Prostate gland (tissue), 2 donors: Measurements from ENCODE around the gene KCNG3. TPM values are rescaled to one million over a fixed set of nuclear protein-coding genes. Genes with fewer than 3 reads are reported as not detected.

ENCODE experiments used
- DNase-seq: peaks from one replicate; pipeline ENCODE4 v3.0.0-alpha.2; 2019; ENCODE audit warnings: low spot score
- H3K27ac ChIP-seq, 2 donors: fragments of 200-600 bp; sonication (generic); 2 replicates each; pipeline ENCODE4 v1.5.1; 2017 to 2019
- H3K27me3 ChIP-seq: fragments of 200-600 bp; sonication (generic); replicated peaks from 2 replicates; pipeline ENCODE4 v1.5.1; 2019; ENCODE audit not compliant: insufficient read depth
- H3K36me3 ChIP-seq, 2 donors: fragments of 200-600 bp; sonication (generic); 1 replicate in 1 of 2; 2 replicates in 1 of 2; pipeline versions ENCODE4 v1.5.1 to v1.8.1; 2017 to 2019
- H3K4me1 ChIP-seq: fragments of 200-600 bp; sonication (generic); replicated peaks from 2 replicates; pipeline ENCODE4 v1.5.1; 2019
- H3K4me3 ChIP-seq, 2 donors: fragments of 200-600 bp; sonication (generic); 2 replicates each; pipeline ENCODE4 v1.5.1; 2017 to 2019
- H3K9me3 ChIP-seq: fragments of 200-600 bp; sonication (generic); 2 replicates; pipeline ENCODE4 v1.5.1; 2017
- POLR2A ChIP-seq: fragments of 450-650 bp; IDR thresholded peaks from one replicate; pipeline ENCODE4 v1.6.1; 2016; ENCODE audit warnings: antibody characterized with exemption, mild to moderate bottlenecking
- POLR2AphosphoS5 ChIP-seq: sonication (generic); formaldehyde crosslinking; IDR thresholded peaks from one replicate; pipeline ENCODE4 v1.6.1; 2017; ENCODE audit warnings: antibody characterized with exemption
- WGBS: methylation state at CpG from one replicate; pipeline ENCODE4 v1.1.5; 2018; 5-methylcytosine and 5-hydroxymethylcytosine counted together
- intact Hi-C: fragments of 100-400 bp; cut with DNase I; formaldehyde crosslinking; loops from one replicate; pipeline ENCODE4 v1.14.2; 2022
- total RNA-seq, 2 donors: library from RNA; depleted of rRNA; stranded (reverse); fragments of >200 nt; gene quantifications; one replicate each; pipeline ENCODE4 v1.1.0, GENCODE V29; 2016
- TF ChIP-seq, protein P1 (sequence below), 4 experiments: fragments of 200-600 bp in 2 of 4; fragments of 450-650 bp in 2 of 4; sonication (generic) in 2 of 4; IDR thresholded peaks; 1 replicate in 3 of 4; 2 replicates in 1 of 4; pipeline ENCODE4 v1.5.1; 2016 to 2019; ENCODE audit warnings: antibody characterized with exemption in 4 of 4, mild to moderate bottlenecking in 2 of 4, moderate library complexity in 2 of 4

The KCNG3 gene, protein sequence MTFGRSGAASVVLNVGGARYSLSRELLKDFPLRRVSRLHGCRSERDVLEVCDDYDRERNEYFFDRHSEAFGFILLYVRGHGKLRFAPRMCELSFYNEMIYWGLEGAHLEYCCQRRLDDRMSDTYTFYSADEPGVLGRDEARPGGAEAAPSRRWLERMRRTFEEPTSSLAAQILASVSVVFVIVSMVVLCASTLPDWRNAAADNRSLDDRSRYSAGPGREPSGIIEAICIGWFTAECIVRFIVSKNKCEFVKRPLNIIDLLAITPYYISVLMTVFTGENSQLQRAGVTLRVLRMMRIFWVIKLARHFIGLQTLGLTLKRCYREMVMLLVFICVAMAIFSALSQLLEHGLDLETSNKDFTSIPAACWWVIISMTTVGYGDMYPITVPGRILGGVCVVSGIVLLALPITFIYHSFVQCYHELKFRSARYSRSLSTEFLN
- 1 to 10 TPM in 1 of 2 donors, under 1 TPM in 1; 0.27 to 4.1 TPM for total RNA-seq

DNA sequence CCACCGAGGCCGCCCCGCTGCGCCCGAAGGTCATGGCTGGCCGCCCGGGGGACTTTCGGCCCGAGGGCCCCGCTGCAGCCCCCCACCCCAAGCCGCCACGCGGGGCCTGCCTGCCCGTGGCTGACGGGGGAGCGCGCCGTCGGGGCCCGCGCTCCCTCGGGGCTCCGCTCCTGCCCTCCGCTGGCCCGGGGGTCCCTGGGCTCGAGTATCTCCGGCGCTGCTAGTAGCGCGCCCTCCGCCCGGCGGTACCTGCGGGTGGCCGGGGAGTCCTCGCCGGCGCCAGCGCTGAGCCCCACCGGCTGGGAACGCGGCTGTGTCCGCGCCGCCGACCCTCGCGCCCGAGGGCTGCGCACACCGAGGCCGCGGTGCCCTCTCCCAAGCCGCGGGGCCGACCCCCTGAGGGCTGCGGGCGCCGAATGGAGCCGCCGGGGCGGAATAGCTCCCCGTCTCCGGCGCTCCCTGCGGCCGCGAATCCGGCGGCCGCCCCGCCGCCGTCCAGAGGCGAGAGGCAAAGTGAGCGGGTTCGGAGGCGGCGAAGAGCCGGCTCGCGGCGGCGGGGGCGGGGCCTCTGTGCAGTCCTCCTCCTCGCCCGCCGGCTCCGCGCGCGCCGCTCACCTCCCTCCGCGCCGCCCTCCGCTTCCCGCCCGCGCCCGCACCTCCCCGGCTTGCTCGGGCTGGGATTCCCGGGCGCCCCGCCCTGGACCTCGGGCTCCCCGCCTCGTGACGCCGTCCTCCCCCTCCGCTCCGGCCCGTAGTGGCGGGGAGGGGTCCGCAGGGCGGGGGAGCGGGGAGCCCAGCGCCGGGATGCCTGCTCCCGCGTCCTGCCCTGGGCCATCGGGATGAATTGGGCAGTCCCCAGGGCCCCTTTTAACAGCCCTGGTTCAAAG lies at the start of gene KCNG3:
KCNG3 (minus strand) TSS at position 515 of the 887 bp plus-strand sequence; CDS start at position 34, 481 bp downstream.
- intact Hi-C loops: loop anchor here (2.0 to 10.0 kb wide), 2 partner anchors 169 to 301 kb away; partner anchors contain the start of gene HAAO
- under 1% methylated on average over 55 of the region's 123 CpGs for WGBS
- Histone ChIP-seq H3K27ac (peak within 1 kb of the TSS; percentile 58 to 73), H3K4me3 (peak within 1 kb of the TSS; percentile 53 to 54), H3K36me3 (no peaks in the 10 kb centered on the region), H3K9me3 (no peaks in the 10 kb centered on the region), H3K27me3 (no peaks in the 10 kb centered on the region), H3K4me1 (no peaks in the 10 kb centered on the region)
- DNase-seq: peak; percentile 61
- TF ChIP-seq POLR2AphosphoS5: no peak
- peak; percentile 24 for TF ChIP-seq POLR2A
- TF ChIP-seq, protein P1, sequence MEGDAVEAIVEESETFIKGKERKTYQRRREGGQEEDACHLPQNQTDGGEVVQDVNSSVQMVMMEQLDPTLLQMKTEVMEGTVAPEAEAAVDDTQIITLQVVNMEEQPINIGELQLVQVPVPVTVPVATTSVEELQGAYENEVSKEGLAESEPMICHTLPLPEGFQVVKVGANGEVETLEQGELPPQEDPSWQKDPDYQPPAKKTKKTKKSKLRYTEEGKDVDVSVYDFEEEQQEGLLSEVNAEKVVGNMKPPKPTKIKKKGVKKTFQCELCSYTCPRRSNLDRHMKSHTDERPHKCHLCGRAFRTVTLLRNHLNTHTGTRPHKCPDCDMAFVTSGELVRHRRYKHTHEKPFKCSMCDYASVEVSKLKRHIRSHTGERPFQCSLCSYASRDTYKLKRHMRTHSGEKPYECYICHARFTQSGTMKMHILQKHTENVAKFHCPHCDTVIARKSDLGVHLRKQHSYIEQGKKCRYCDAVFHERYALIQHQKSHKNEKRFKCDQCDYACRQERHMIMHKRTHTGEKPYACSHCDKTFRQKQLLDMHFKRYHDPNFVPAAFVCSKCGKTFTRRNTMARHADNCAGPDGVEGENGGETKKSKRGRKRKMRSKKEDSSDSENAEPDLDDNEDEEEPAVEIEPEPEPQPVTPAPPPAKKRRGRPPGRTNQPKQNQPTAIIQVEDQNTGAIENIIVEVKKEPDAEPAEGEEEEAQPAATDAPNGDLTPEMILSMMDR (IDR thresholded peaks at IDR 0.05): peak in 1 of 4 experiments; percentile 19

DNA sequence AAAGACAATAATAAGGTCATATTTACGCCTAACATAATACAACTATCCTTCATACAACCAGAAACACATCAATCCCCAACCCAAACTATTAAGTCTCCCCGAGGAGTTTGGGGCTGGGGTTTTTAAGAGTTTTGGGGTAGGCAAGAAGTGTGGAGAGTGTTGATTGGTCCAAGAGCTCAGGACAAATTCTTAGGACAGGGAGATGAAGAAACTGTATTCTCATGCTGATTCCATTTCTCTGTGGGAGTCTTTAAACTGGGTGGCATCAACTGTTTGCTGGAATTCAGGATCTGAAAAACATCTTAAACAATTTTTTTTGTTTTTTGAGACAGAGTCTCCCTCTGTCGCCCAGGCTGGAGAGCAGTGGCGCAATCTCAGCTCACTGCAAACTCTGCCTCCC lies 49.1 kb upstream of the KCNG3 start:
- Histone ChIP-seq H3K27ac (no peak overlapping the region), H3K27me3 (no peaks in the 10 kb centered on the region), H3K4me1 (no peaks in the 10 kb centered on the region), H3K4me3 (no peak overlapping the region), H3K36me3 (no peaks in the 10 kb centered on the region), H3K9me3 (no peaks in the 10 kb centered on the region)
- intact Hi-C loops: no loop called here
- TF ChIP-seq POLR2AphosphoS5 (no peak), POLR2A (no peak)
- TF ChIP-seq, protein P1 (IDR thresholded peaks at IDR 0.05): no peak
- 88% methylated on average over 4 of the region's 4 CpGs for WGBS
- DNase-seq: no peak

DNA sequence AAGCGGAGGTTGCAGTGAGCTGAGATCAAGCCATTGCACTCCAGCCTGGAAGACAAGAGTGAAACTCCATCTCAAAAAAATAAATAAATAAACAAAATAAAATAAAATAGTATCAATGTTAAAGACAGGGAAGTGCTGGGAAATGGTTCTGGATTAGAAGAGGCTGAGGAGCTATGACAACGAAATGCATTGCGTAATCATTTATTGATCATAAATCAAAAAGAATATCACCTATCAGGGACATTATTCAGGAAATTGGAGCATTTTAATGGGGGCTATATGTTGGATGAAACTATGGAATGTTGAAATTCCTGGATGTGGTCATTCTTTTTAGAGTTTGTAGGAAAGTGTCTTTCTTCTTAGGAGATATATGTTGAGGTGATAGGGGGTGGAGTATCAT lies 43.7 kb upstream of the KCNG3 start:
- H3K27ac ChIP-seq: no peak overlapping the region
- no peak for DNase-seq
- intact Hi-C loops: no loop called here
- no peaks in the 10 kb centered on the region for H3K4me1 ChIP-seq
- H3K4me3 ChIP-seq: no peak overlapping the region
- H3K27me3 ChIP-seq: no peaks in the 10 kb centered on the region
- TF ChIP-seq, protein P1 (IDR thresholded peaks at IDR 0.05): no peak
- TF ChIP-seq POLR2AphosphoS5 (no peak), POLR2A (no peak)
- 95% methylated on average over 3 of the region's 3 CpGs for WGBS
- no peaks in the 10 kb centered on the region for H3K36me3 ChIP-seq
- H3K9me3 ChIP-seq: no peaks in the 10 kb centered on the region

DNA sequence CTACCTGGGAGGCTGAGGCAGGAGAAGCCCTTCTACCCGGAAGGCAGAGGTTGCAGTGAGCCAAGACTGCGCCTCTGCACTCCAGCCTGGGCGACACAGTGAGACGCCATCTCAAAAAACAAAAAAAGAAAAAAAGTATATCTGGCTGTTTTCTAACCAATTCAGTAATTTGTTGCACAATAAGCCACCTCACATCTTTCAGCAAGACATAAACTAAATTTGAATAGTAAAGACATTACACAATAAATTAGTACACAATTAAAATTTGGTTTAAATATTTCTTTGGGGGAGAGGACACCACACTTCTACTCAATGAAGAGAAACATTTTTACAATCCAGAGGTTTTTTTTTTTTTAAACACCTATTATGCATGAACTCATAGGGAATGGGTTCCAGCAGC lies 38.6 kb upstream of the KCNG3 start:
- WGBS: 91% methylated on average over 4 of the region's 4 CpGs
- Histone ChIP-seq H3K36me3 (no peaks in the 10 kb centered on the region), H3K27ac (no peak overlapping the region), H3K9me3 (no peaks in the 10 kb centered on the region), H3K27me3 (no peaks in the 10 kb centered on the region), H3K4me1 (no peaks in the 10 kb centered on the region), H3K4me3 (no peak overlapping the region)
- DNase-seq: no peak
- TF ChIP-seq POLR2AphosphoS5: no peak
- TF ChIP-seq POLR2A: no peak
- TF ChIP-seq, protein P1 (IDR thresholded peaks at IDR 0.05): no peak
- intact Hi-C loops: no loop called here
